Measurements from ENCODE around the gene SYNGAP1. TPM values are rescaled to one million over a fixed set of nuclear protein-coding genes. Genes with fewer than 3 reads are reported as not detected.
A peak's percentile ranks its signal among the peaks of the same experiment; 100 is the strongest.

The SYNGAP1 gene
- total and polyA plus RNA-seq, 9 of the 15 experiments (the other 6 are each of a cell fraction or from before 2014, with no cell fraction given) = 0.01 to 22.8 (median 3.2) TPM

DNA sequence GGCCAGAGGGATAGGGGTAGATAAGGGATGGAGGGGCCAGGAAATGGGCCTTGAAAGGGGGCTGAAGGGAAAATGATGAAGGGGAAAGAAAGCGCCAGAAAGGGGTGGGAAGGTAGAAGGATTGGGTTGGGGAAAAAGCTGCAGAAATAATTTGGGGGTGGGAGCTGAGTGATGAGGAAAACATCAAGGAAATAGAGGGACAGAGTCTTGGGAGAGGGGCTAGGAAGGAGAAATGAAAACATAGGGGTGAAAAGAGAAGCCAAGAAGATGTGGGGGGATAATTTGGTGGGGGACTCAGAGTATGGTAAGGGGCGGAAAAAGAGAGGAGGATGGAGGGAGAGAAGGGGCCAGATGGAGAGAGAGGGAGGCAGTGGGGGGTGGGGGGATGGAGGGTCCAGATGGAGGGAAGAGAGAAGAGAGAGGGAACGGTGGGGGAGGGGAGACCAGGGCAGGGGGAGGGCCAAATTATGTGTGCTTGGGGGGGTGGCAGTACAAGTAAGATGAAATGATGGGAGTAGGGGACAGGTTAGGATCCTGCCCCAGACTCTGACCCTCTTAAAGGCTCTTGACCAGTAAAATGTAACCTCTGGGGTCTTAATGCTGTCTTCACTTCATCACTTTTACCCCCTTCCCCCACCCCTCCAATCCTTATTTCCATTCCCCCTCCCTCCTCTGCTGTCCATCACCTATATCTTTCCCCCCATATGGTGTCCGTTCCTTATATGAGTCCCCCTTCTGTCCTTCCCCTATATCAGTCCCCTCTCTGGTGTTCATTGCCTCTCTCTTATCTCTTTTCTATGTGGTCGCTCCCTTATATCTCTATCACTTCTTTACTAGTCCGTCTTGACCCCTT lies 852 bp downstream of the SYNGAP1 start (continued):
- TF ChIP-seq, protein P1, sequence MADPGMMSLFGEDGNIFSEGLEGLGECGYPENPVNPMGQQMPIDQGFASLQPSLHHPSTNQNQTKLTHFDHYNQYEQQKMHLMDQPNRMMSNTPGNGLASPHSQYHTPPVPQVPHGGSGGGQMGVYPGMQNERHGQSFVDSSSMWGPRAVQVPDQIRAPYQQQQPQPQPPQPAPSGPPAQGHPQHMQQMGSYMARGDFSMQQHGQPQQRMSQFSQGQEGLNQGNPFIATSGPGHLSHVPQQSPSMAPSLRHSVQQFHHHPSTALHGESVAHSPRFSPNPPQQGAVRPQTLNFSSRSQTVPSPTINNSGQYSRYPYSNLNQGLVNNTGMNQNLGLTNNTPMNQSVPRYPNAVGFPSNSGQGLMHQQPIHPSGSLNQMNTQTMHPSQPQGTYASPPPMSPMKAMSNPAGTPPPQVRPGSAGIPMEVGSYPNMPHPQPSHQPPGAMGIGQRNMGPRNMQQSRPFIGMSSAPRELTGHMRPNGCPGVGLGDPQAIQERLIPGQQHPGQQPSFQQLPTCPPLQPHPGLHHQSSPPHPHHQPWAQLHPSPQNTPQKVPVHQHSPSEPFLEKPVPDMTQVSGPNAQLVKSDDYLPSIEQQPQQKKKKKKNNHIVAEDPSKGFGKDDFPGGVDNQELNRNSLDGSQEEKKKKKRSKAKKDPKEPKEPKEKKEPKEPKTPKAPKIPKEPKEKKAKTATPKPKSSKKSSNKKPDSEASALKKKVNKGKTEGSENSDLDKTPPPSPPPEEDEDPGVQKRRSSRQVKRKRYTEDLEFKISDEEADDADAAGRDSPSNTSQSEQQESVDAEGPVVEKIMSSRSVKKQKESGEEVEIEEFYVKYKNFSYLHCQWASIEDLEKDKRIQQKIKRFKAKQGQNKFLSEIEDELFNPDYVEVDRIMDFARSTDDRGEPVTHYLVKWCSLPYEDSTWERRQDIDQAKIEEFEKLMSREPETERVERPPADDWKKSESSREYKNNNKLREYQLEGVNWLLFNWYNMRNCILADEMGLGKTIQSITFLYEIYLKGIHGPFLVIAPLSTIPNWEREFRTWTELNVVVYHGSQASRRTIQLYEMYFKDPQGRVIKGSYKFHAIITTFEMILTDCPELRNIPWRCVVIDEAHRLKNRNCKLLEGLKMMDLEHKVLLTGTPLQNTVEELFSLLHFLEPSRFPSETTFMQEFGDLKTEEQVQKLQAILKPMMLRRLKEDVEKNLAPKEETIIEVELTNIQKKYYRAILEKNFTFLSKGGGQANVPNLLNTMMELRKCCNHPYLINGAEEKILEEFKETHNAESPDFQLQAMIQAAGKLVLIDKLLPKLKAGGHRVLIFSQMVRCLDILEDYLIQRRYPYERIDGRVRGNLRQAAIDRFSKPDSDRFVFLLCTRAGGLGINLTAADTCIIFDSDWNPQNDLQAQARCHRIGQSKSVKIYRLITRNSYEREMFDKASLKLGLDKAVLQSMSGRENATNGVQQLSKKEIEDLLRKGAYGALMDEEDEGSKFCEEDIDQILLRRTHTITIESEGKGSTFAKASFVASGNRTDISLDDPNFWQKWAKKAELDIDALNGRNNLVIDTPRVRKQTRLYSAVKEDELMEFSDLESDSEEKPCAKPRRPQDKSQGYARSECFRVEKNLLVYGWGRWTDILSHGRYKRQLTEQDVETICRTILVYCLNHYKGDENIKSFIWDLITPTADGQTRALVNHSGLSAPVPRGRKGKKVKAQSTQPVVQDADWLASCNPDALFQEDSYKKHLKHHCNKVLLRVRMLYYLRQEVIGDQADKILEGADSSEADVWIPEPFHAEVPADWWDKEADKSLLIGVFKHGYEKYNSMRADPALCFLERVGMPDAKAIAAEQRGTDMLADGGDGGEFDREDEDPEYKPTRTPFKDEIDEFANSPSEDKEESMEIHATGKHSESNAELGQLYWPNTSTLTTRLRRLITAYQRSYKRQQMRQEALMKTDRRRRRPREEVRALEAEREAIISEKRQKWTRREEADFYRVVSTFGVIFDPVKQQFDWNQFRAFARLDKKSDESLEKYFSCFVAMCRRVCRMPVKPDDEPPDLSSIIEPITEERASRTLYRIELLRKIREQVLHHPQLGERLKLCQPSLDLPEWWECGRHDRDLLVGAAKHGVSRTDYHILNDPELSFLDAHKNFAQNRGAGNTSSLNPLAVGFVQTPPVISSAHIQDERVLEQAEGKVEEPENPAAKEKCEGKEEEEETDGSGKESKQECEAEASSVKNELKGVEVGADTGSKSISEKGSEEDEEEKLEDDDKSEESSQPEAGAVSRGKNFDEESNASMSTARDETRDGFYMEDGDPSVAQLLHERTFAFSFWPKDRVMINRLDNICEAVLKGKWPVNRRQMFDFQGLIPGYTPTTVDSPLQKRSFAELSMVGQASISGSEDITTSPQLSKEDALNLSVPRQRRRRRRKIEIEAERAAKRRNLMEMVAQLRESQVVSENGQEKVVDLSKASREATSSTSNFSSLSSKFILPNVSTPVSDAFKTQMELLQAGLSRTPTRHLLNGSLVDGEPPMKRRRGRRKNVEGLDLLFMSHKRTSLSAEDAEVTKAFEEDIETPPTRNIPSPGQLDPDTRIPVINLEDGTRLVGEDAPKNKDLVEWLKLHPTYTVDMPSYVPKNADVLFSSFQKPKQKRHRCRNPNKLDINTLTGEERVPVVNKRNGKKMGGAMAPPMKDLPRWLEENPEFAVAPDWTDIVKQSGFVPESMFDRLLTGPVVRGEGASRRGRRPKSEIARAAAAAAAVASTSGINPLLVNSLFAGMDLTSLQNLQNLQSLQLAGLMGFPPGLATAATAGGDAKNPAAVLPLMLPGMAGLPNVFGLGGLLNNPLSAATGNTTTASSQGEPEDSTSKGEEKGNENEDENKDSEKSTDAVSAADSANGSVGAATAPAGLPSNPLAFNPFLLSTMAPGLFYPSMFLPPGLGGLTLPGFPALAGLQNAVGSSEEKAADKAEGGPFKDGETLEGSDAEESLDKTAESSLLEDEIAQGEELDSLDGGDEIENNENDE (IDR thresholded peaks at IDR 0.05; ENCODE audit: low read depth, low read length) = no peak
- TF ChIP-seq MBD2 (IDR thresholded peaks at IDR 0.05; ENCODE audit: borderline replicate concordance, low read depth) (no peak; the same call in 1 of the 2 replicates), TCF7L2 (IDR thresholded peaks at IDR 0.05; ENCODE audit: low read depth, low read length) (no peak), ARHGAP35 (IDR thresholded peaks at IDR 0.05; ENCODE audit: partially characterized antibody) (peak; percentile 31), GATAD2B (IDR thresholded peaks at IDR 0.05; ENCODE audit: borderline replicate concordance) (no peak), ZBTB7A (IDR thresholded peaks at IDR 0.05; ENCODE audit: borderline replicate concordance, control insufficient read depth, low read depth, low read length) (no peak), HDAC1 (IDR thresholded peaks at IDR 0.05) (peak in 1 of 2 experiments; percentile 54; a peak in 1 of 4 replicates), TEAD2 (tag; IDR thresholded peaks at IDR 0.05) (no peak), PHF21A (IDR thresholded peaks at IDR 0.05; ENCODE audit: borderline replicate concordance, low read depth) (peak; percentile 90), ZNF134 (CRISPR knock-in tag; conservative IDR thresholded peaks at IDR 0.05) (no peak), HMGN3 (IDR thresholded peaks at IDR 0.05; ENCODE audit: borderline replicate concordance, extremely low read depth, insufficient read length, low read depth, low read length) (no peak), POLR3A (IDR thresholded peaks at IDR 0.05; ENCODE audit: borderline replicate concordance, extremely low read depth, insufficient read depth, insufficient read length) (no peak), GATA2 (CRISPR knock-in tag; IDR thresholded peaks at IDR 0.05) (no peak)
- TF ChIP-seq, protein P2, sequence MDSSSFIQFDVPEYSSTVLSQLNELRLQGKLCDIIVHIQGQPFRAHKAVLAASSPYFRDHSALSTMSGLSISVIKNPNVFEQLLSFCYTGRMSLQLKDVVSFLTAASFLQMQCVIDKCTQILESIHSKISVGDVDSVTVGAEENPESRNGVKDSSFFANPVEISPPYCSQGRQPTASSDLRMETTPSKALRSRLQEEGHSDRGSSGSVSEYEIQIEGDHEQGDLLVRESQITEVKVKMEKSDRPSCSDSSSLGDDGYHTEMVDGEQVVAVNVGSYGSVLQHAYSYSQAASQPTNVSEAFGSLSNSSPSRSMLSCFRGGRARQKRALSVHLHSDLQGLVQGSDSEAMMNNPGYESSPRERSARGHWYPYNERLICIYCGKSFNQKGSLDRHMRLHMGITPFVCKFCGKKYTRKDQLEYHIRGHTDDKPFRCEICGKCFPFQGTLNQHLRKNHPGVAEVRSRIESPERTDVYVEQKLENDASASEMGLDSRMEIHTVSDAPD (CRISPR knock-in tag; IDR thresholded peaks at IDR 0.05) = no peak
